Karpas-422 (cell line): ENCODE measurements around the gene FMNL2. TPM values are rescaled to one million over a fixed set of nuclear protein-coding genes. Genes with fewer than 3 reads are reported as not detected.

Experiments
- DNase-seq: peaks from one replicate; pipeline ENCODE4 v3.0.0-alpha.2; 2015
- H2AFZ ChIP-seq: fragments of 200-600 bp; sonication (generic); 2 replicates; pipeline ENCODE4 v1.6.1; 2014; ENCODE audit warnings: antibody characterized with exemption, low read length, mixed read lengths
- H3K27ac ChIP-seq: fragments of 200-600 bp; sonication (generic); 2 replicates; pipeline ENCODE4 v1.5.1; 2014; ENCODE audit warnings: mild to moderate bottlenecking, low read length, moderate library complexity
- H3K27me3 ChIP-seq: fragments of 200-600 bp; sonication (generic); 2 replicates; pipeline ENCODE4 v1.6.1; 2014; ENCODE audit warnings: low read length, mixed read lengths
- H3K36me3 ChIP-seq: fragments of 200-600 bp; sonication (generic); 2 replicates; pipeline ENCODE4 v1.6.1; 2014; ENCODE audit warnings: low read length, mixed read lengths; ENCODE audit not compliant: insufficient read depth
- H3K4me1 ChIP-seq: fragments of 200-600 bp; sonication (generic); 2 replicates; pipeline ENCODE4 v1.6.1; 2014; ENCODE audit warnings: mild to moderate bottlenecking, low read length, mixed read lengths
- H3K4me2 ChIP-seq: fragments of 200-600 bp; sonication (generic); 2 replicates; pipeline ENCODE4 v1.6.1; 2014; ENCODE audit warnings: low read length, low read depth, mild to moderate bottlenecking; ENCODE audit not compliant: poor library complexity, severe bottlenecking
- H3K4me3 ChIP-seq: fragments of 200-600 bp; sonication (generic); 2 replicates; pipeline ENCODE4 v1.5.1; 2014; ENCODE audit warnings: mild to moderate bottlenecking, antibody characterized with exemption, low read length, mixed read lengths
- H3K79me2 ChIP-seq: fragments of 200-600 bp; sonication (generic); 2 replicates; pipeline ENCODE4 v1.6.1; 2014; ENCODE audit warnings: mild to moderate bottlenecking, low read length, mixed read lengths
- H3K9ac ChIP-seq: fragments of 200-600 bp; sonication (generic); 2 replicates; pipeline ENCODE4 v1.6.0; 2014; ENCODE audit warnings: low read length
- H3K9me2 ChIP-seq: fragments of 200-600 bp; sonication (generic), shearing (Covaris generic); replicated peaks from 2 replicates; pipeline ENCODE4 v1.6.0; 2014; ENCODE audit warnings: mild to moderate bottlenecking, low read length, moderate library complexity; ENCODE audit not compliant: insufficient read depth
- H3K9me3 ChIP-seq: fragments of 300-700, 200-600 bp; sonication (generic); 2 replicates; pipeline ENCODE4 v1.6.1; 2014; ENCODE audit warnings: low read length, mixed read lengths
- H4K20me1 ChIP-seq: fragments of 200-600 bp; sonication (generic); 2 replicates; pipeline ENCODE4 v1.6.1; 2014; ENCODE audit warnings: mild to moderate bottlenecking, antibody characterized with exemption, low read length, low read depth; ENCODE audit not compliant: insufficient read depth
- total RNA-seq: library from RNA; depleted of rRNA; stranded (reverse); fragments of >200 nt; shearing (Covaris generic); gene quantifications from 2 replicates; pipeline ENCODE4 v1.2.3, GENCODE V29; 2014; ENCODE audit warnings: low replicate concordance

FMNL2 gene
- total RNA-seq, 1 experiment from 2014 or later, result 3.2 TPM

GRCh38 chr2:152483276-152484063 lies 148.5 kb downstream of the FMNL2 start:
- no peak for DNase-seq
- H3K9me3 ChIP-seq, result no peaks in the 10 kb centered on the region
- H2AFZ ChIP-seq, result no peak overlapping the region
- no peak overlapping the region for H3K9ac ChIP-seq
- no peaks in the 10 kb centered on the region for H4K20me1 ChIP-seq
- 0 out of 2 replicates have a peak, but pooled peaks cover 3% of the 10 kb centered on the region for H3K27me3 ChIP-seq
- H3K4me1 ChIP-seq, result no peaks in the 10 kb centered on the region
- no peak overlapping the region for H3K4me3 ChIP-seq
- H3K27ac ChIP-seq, result no peak overlapping the region
- H3K9me2 ChIP-seq, result no peaks in the 10 kb centered on the region
- H3K36me3 ChIP-seq, result no peaks in the 10 kb centered on the region
- no peaks in the 10 kb centered on the region for H3K79me2 ChIP-seq
- no peak overlapping the region for H3K4me2 ChIP-seq

GRCh38 chr2:152485954-152486736 lies 151.2 kb downstream of the FMNL2 start:
- H3K36me3 ChIP-seq, result no peaks in the 10 kb centered on the region
- no peak overlapping the region for H3K9ac ChIP-seq
- H4K20me1 ChIP-seq, result no peaks in the 10 kb centered on the region
- no peaks in the 10 kb centered on the region for H3K9me3 ChIP-seq
- no peak overlapping the region for H3K4me2 ChIP-seq
- 0 out of 2 replicates have a peak, but pooled peaks cover 3% of the 10 kb centered on the region for H3K27me3 ChIP-seq
- no peak overlapping the region for H3K4me3 ChIP-seq
- H3K79me2 ChIP-seq, result no peaks in the 10 kb centered on the region
- no peak for DNase-seq
- no peaks in the 10 kb centered on the region for H3K9me2 ChIP-seq
- H2AFZ ChIP-seq, result no peak overlapping the region
- H3K4me1 ChIP-seq, result peaks cover 6% of the 10 kb centered on the region
- H3K27ac ChIP-seq, result no peak overlapping the region

GRCh38 chr2:152486737-152487400 lies 151.9 kb downstream of the FMNL2 start:
- no peaks in the 10 kb centered on the region for H4K20me1 ChIP-seq
- H2AFZ ChIP-seq, result no peak overlapping the region
- H3K4me1 ChIP-seq, result peaks cover 6% of the 10 kb centered on the region
- no peak for DNase-seq
- 0 out of 2 replicates have a peak, but pooled peaks cover 3% of the 10 kb centered on the region for H3K27me3 ChIP-seq
- H3K27ac ChIP-seq, result no peak overlapping the region
- no peaks in the 10 kb centered on the region for H3K79me2 ChIP-seq
- H3K4me3 ChIP-seq, result no peak overlapping the region
- no peaks in the 10 kb centered on the region for H3K9me2 ChIP-seq
- H3K9ac ChIP-seq, result no peak overlapping the region
- no peak overlapping the region for H3K4me2 ChIP-seq
- no peaks in the 10 kb centered on the region for H3K36me3 ChIP-seq
- H3K9me3 ChIP-seq, result no peaks in the 10 kb centered on the region

GRCh38 chr2:152488075-152488474 lies 153.1 kb downstream of the FMNL2 start:
- no peak overlapping the region for H3K4me2 ChIP-seq

GRCh38 chr2:152489364-152489763 lies 154.4 kb downstream of the FMNL2 start:
- Histone ChIP-seq H4K20me1 (no peaks in the 10 kb centered on the region), H3K9me2 (no peaks in the 10 kb centered on the region), H2AFZ (no peak overlapping the region), H3K4me3 (no peak overlapping the region), H3K27me3 (0 out of 2 replicates have a peak, but pooled peaks cover 3% of the 10 kb centered on the region), H3K4me2 (no peak overlapping the region), H3K27ac (no peak overlapping the region), H3K79me2 (no peaks in the 10 kb centered on the region), H3K36me3 (no peaks in the 10 kb centered on the region), H3K4me1 (peaks cover 6% of the 10 kb centered on the region), H3K9ac (no peak overlapping the region), H3K9me3 (no peaks in the 10 kb centered on the region)
- DNase-seq, result no peak

More at GRCh38 chr2:152488075-152488474, 153.1 kb downstream of the FMNL2 start:
- Histone ChIP-seq H3K79me2 (no peaks in the 10 kb centered on the region), H3K9ac (no peak overlapping the region), H4K20me1 (no peaks in the 10 kb centered on the region), H3K4me3 (no peak overlapping the region), H3K27ac (no peak overlapping the region), H2AFZ (no peak overlapping the region), H3K9me3 (no peaks in the 10 kb centered on the region), H3K4me1 (peaks cover 6% of the 10 kb centered on the region), H3K27me3 (0 out of 2 replicates have a peak, but pooled peaks cover 3% of the 10 kb centered on the region), H3K36me3 (no peaks in the 10 kb centered on the region), H3K9me2 (no peaks in the 10 kb centered on the region)
- no peak for DNase-seq

GRCh38 chr2:152490686-152491455 lies 155.9 kb downstream of the FMNL2 start:
- no peaks in the 10 kb centered on the region for H3K9me2 ChIP-seq
- no peak overlapping the region for H3K27ac ChIP-seq
- H3K27me3 ChIP-seq, result 0 out of 2 replicates have a peak, but pooled peaks cover 3% of the 10 kb centered on the region
- H3K4me1 ChIP-seq, result peaks cover 6% of the 10 kb centered on the region
- H3K4me2 ChIP-seq, result no peak overlapping the region
- no peak overlapping the region for H3K4me3 ChIP-seq
- no peaks in the 10 kb centered on the region for H3K36me3 ChIP-seq
- H3K9me3 ChIP-seq, result no peaks in the 10 kb centered on the region
- no peak overlapping the region for H3K9ac ChIP-seq
- H3K79me2 ChIP-seq, result no peaks in the 10 kb centered on the region
- H2AFZ ChIP-seq, result no peak overlapping the region
- no peak for DNase-seq
- no peaks in the 10 kb centered on the region for H4K20me1 ChIP-seq

GRCh38 chr2:152492131-152492530 lies 157.2 kb downstream of the FMNL2 start:
- Histone ChIP-seq H3K9me2 (no peaks in the 10 kb centered on the region), H3K27ac (no peak overlapping the region), H3K79me2 (no peaks in the 10 kb centered on the region)

More at GRCh38 chr2:152492131-152492530, 157.2 kb downstream of the FMNL2 start:
- no peak for DNase-seq
- no peak overlapping the region for H3K4me3 ChIP-seq
- H2AFZ ChIP-seq, result no peak overlapping the region
- H3K9ac ChIP-seq, result no peak overlapping the region
- peaks cover 6% of the 10 kb centered on the region for H3K4me1 ChIP-seq
- H3K4me2 ChIP-seq, result no peak overlapping the region
- no peaks in the 10 kb centered on the region for H3K9me3 ChIP-seq
- H3K27me3 ChIP-seq, result no peaks in the 10 kb centered on the region
- H4K20me1 ChIP-seq, result no peaks in the 10 kb centered on the region
- no peaks in the 10 kb centered on the region for H3K36me3 ChIP-seq
